ENCODE results near the gene FMOD.

The FMOD gene

GRCh38 chr1:203360547-203361185, 9.7 kb upstream of the FMOD start:
- DNase-seq: no peak

- DNase-seq: no peak
Observed at GRCh38 chr1:203359010-203359571, 8.2 kb upstream of the FMOD start.

- DNase-seq: no peak
Observed at GRCh38 chr1:203354246-203354645, 3.3 kb upstream of the FMOD start.

- DNase-seq: no peak
Observed at GRCh38 chr1:203353486-203353885, 2.6 kb upstream of the FMOD start.

GRCh38 chr1:203349773-203350524, 973 bp downstream of the FMOD start:
- DNase-seq: no peak

GRCh38 chr1:203349166-203349565, 1.8 kb downstream of the FMOD start:
- no peak for DNase-seq

DNA sequence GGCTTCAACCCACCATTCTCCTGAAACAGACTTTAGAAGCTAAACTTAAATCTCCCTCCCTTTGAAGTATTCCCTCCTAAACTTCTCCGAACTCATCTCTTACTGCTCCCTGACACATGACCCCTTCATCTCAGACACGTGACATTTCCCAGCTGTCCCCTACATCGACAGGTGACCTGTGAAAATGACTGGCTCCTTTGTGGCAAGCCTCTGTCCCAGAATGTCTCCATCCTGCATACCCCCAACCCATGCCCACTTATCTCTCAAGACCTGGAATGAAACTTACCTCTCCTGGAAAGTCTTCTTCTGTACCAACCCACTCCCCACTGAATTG, 4.2 kb downstream of the FMOD start:
- no peak for DNase-seq

DNA sequence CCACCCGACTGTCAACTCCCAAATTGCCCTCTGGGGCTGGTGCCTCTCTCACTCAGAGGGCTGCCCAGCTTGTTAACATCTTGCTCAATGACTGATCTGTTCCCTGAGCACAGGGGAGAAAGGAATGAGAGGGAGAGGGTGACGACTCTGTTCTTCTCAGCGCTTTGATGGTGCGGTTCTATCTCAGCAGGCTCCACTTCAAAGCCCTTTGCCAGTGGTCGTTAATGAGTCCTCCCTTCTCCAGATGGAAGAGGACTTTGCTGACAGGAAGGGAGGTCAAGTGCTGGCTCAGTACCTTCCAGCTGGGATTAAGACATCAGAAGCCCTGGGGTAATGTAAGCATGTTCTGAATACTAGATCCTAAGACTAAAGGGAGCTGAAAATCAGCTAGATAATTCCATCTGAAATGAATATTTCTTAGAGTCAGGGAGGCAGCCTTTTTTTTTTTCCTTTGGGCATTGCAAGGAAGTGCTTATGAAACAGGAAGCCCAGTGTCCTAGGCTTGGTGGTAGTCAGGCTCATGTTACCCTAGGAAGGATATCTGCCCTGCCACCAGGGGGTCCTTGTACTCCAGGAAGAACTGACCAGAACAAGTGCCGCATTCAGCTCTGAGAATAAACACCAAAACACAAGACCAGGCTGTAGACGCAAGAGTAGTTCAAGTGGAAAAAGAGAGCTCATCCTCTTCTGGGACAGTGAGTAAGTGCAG, 4.7 kb downstream of the FMOD start:
- no peak for DNase-seq

DNA sequence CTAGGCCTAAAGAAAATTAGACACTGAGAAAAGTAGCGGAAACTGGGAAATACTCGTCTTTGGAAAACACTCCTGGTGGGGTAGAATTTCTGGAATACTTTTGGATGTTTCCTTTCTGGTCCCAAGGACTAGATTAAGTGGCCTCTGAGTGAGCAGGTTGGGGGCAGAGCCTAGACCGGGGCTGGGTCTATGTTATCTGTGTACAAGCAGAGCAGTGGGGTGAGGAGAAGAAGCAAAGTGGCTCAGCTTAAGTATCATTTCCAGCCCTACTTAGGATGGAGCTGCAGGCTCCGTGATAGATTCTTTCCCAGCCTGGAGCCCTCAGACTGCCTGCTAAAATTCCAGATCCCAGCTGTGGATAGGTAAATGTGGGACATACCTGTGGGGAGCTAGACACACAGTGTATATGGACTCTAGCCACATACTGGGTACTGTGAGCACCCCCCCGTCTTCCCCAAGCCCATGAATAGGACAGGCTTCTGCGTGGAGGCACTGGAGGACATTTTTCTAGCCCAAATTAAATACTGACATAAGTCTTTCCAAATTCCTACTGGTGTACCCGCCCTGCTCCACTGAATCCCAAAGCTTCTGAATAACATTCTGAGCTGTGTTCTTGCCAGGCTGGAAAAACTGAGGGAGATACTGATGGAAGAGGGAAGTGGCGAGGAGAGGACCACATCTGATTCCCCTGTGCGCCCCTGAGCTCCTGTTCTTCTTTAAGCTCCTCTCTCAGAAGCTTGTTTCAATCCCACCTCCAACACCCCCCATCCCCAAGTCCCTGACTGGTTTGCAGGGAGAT, 6.8 kb downstream of the FMOD start:
- no peak for DNase-seq

- peak; percentile 26 for DNase-seq
Observed at GRCh38 chr1:203342192-203342940, 8.6 kb downstream of the FMOD start.

- DNase-seq: peak; percentile 52
Observed at GRCh38 chr1:203340112-203340790, 10.7 kb downstream of the FMOD start.

- DNase-seq: no peak
Observed at GRCh38 chr1:203338335-203339036, 12.4 kb downstream of the FMOD start.

GRCh38 chr1:203336097-203336496, 14.8 kb downstream of the FMOD start:
- DNase-seq: no peak

GRCh38 chr1:203335503-203335902, 15.4 kb downstream of the FMOD start:
- DNase-seq: no peak

GRCh38 chr1:203331224-203331623, 19.7 kb downstream of the FMOD start:
- no peak for DNase-seq

DNA sequence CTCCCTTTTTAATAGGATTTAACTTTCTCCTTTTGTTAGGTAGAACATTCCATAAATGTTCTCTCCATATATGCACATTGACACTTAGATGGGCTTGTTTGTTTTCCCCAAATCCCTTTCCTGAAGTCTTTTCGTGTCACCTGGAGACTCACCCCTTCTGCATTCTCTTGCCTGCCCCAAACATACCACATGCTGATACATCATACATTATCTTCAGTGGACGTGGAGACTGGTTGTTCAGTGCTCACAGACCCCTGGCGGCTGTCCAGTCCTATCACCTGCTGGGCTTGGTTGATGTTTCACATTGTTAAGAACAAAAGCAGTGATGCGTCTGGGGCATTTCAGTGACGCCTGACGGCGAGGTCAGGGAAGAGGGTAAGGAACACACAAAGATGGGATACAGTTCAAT, 22.2 kb downstream of the FMOD start:
- no peak for DNase-seq

DNA sequence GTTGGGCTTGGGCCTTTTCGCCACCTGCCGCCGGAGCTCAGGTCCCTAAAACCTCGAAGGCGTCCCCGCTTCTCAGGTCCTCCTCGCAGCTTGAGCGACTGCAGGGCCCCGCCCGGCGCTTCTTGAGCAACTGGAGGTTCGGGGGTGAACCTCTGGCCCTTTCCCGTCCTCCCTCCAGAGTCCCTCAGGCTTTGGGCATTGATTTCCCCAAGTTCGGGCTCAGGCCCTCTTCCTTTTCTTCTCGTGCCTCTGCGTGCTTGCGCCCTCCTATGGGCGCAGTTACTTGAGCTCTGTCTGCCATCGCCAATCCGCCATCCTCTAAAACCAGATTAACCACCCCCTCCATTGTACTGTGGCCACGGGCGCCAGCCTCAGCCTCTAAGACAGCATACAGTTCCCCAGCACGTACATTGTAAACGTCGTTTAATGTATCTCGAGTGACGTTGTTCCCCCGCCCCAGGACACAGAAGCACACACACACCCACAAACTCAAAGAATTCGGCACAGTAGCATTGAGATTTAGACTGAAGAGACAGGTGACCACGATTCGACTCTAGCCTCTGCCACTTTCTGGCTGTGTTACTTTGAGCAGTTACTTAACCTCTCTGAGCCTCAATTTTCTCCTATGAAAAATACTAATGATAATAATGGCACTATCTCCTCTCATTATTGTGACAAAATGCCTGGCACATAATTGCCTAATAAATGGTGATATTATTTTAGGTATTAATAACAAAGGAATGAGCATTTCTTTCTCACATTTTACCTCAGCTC, 23.1 kb downstream of the FMOD start:
- no peak for DNase-seq

DNA sequence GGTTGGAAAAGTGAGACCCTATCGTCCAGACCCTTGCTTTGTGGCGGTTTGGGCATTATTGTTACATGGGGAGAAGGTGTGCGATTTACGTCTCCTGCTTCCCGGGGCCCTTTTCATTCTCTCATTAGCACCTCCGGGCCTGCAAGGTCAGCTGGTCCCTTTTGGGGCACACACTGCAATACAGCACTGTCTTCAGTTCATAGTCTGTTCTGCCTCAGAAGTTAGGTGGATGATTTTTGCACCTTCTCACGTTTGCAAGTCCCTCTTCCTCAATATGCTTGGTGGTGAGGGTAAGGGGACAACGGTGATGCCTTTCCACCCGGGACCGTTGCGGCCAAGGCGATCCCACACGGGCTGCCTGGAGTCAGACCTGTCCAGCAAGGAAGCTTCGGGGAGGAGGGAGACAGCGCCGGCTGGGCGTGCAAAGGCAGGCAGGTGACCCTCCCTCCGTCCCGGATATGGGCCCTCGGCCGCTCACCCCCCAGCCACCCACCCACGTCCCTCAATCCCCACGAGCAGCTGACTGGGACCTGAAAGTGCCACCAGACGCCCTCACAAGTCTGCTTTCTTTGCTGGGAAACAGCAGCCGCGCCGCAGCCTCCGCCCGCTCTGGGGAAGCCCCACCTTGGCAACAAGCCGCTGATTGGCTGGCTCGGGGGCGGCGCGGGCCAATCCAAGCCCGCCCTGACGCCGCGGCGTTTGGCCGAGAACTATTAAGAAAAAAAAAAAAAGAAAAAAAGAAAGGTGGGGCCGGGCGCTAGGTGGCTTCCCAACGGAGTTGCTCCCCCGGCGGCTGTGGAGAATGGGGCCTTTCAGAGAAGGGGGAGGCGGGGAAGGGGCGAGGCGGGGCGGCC, 23.9 kb downstream of the FMOD start:
- DNase-seq: peak; percentile 76

DNA sequence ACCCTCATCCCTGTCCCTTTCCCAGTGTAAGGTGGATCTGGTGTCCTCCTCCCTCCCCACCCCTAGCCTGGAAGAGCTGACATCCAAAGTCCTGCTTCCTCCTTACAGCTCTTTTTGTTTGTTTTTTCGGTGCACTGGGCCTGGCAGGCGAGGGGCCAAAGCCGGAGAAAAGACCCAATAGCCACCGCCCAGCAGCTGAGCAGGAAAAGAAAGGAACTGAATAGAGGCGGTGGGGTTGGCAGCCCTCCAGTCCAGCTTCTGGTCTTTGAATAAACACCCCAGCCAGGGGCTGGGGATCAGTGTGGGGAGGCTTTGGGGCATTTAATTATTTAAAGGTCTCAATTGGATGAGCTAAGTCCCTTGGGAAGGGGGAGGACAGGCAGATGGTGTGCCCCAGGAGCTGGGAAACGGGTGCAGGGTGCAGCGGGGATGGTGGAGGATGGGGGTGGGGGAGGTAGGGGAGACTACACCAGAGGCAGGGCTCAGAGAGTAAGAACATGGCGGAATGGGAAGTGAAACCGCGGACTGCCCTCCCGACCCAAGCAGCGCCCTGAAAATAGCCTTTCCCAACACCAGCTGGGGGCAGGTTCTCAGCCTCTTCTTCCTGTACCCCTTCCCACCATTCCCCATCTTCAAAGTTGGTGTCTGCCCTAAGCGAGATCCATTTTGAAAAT, 25.4 kb downstream of the FMOD start:
- DNase-seq: no peak
